ENCODE measurements around the gene RAB32.

Gene RAB32

DNA sequence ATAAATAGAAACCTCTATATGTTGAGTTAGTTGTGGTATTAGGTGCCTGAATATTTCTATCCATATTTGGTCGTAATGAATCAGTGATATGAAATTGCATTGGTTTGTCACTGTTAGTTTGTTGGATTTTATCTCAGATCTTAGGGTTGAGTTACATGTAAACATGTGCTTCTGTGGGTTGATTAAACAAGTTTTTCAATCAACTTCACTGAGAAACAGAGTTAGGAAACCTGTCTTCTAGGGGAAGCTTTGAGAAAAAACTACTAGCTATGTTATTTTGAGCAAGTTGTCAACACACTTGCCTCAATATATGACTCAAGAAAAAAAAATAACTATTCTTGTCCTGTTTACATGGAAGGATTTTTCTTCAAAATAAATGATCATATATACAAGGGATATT, 40.3 kb downstream of the RAB32 start:
- DNase-seq, result no peak

DNA sequence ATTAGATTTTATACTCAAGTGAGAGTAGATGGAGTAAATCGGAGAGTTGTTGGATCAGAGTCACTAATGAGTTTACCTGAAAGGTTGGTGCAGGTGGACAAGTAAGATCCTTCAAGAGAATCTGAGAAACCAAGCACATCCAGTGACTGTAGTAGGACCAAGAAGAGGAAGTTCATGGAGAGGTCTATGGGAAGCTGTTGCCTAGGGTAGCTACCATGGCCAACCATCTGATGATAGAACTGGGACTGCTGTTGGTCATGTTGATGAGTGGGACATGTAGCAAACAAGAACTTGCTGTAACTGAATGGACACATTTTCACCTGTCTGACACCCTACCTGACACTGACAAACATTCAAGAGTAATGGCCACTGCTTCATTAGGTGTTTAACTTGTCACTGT, 43.8 kb downstream of the RAB32 start:
- no peak for DNase-seq

DNA sequence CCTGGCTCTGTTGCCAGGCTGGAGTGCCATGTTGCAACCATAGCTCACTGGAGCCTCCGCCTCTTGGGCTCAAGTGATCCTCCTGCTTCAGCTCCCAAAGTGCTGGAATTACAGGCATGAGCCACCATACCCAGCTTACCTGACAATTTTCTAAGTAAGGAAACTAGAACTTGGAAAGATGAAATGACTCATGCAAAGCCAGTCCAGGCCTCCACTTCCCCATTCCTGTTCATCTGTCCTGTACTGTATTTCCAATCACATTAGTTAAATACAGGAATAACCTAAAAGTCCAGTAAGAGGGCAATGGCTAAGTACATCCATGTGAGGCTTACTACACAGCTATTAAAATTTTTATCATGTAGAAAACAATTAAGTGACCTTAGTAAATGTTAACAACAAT, 46.9 kb downstream of the RAB32 start:
- DNase-seq, result no peak

DNA sequence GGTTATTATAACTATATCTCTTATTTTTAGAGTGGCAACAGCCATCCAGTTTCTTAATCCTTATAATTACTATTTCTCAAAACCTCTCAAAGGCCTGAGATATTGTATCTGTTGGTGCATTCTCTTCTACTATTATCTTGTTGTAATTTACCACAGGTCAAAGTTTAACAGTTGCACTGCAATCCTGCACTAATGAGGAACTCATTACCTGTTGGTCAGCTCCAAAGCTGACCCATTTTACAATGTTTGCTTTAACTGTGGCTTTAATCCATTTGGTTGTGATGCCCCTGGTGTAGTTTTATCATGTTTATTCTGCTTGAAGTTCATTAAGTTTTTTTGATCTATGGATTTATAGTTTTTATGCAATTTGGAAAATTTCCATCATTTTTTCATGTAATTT, 48.8 kb downstream of the RAB32 start:
- DNase-seq, result no peak

DNA sequence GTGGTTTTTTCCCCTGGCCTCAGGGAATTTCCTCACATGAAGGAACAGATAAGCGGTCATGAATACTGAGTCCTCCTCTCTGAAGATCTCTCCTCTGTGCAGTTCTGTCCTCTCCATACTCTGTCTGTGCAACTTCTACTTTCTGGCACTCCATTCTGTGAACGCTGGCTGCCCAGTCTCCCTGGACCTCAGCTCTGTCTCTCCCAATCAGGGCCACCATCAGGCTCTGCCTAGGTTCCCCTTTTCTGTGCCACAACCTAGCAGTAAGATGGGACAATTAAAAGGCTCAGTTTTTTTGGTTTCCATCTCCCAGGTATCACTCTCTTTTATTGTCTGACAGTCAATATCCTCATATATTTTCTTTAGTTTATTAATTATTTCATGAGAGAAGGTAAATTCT, 50.4 kb downstream of the RAB32 start:
- no peak for DNase-seq

DNA sequence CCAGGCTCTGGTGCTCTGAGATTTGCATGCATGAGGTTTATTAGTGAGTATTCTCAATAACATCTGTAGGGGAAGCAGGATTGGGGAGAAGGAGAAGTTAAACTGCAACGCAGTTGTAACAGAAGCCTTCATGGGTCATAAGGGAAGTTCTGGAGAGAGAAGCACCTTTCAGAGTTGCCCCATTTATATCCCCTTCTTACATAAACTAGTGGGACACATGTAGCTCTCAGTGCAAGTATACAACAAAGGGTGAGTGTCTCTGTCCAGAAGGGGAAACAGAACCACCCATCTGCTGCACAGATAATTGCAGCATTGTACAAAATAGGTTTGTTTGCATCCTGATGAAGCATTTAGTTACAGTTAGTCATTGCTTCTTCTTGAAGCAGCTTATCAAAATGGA, 50.9 kb downstream of the RAB32 start:
- DNase-seq, result no peak

DNA sequence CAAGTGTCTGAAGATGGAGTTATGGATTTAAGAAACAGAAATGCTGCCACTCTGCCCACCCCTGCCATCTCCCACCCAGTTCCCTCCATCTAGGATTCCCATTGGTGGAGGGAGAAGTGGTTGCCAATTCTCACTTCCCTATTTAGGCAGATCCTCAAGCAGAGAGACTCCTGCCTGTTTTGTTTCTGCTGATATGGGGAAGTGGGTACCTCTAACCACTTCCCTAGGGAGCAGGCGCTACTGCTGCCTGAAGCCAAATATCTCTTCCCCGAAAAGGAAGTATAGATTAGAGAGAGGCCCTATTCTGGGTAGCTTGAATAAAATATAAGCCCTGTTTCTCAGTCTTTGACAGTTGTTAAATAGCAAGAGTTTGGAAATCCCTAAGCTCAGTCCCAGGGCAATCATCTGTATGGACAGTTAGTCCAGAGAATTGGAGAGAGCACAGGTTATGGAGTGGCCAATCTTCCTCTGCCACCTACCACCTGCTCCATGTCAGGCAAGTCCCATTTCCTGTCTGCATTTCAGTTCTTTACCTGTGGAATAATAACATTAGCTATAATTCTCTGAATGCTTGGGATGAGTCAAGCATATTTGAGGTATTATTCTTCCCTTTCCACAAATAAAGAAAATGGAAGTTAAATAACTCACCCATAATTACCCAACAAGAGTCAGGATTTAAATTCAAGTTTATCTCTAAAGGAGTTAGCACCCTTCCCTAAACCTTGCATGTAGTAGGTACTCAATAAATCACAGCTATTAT, 52.5 kb downstream of the RAB32 start:
- DNase-seq, result no peak

DNA sequence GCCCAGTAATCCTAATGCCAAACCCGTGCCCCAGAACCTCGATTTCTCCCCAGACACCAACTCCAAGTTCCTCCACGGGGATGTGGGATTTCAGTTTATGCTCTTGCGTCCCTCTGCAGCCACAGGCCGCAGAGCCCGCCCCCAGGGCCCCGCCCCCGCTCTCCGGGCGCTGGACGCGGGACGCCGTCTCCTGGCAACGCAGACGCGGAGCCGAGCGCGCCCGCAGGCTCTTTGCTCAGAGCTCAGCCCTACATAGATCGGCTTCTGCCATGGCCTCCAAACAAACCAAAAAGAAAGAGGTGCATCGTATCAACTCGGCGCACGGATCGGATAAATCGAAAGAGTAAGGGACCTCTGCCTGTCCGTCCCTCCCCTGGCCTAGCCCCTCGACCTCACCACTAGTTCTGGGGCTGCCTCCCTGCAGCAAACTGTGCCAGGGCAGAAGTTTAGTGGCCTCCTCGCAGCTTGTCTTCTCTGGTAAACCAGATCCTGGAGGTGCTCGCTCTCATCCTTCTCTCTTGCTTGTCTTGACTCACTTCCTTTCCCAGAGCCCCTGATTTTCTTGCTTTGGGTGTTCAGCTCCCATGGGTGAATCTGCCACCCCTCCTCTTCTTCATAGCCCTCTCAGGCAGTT, 55.3 kb downstream of the RAB32 start, which contains the start of gene ADGB:
Gene ADGB (plus strand): TSS at position 201 of the 634 bp plus-strand sequence. CDS start 69 bp downstream, at position 270.
- DNase-seq, result no peak

DNA sequence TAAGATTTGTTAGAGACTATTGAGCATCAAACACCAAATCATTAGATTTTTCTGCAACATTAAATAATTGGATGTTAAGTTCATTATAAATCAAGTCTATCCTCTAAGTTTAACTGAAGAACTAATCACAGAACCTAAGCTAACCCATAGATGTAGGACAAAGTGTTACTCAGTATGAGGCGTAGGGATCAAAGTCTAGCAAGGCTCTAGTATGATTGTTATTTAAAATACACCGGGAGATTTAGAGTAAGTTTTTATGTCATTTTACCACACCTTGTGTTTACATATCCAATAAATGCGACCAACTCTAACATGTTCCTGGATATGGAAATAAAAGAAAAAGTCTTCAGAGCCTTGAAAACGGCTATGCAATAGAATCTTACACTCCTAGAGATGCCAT, 57.7 kb downstream of the RAB32 start:
- no peak for DNase-seq

DNA sequence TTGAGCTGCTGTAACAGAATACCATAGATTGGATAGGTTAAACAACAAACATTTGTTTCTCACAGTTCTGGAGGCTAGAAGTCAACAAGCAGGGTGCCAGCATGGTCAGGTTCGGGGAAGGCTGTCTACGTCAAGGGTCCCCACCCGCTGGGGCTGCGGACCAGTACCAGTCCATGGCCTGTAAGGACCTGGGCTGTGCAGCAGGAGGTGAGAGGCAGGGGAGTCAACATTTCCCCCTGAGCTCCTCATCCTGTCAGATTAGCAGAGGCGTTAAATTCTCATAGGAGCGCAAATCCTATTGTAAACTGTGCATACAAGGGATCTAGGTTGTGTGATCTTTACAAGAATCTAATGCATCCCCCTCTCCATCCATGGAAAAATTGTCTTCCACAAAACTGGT, 58.9 kb downstream of the RAB32 start:
- no peak for DNase-seq

Data from activated CD4-positive, CD25-positive, alpha-beta regulatory T cell treated with anti-CD3 and anti-CD28 coated beads, Interleukin-2, amount 50 U/mL, for 72 hours (primary cell).